Pancreas (tissue), 10 donors: ENCODE measurements around the gene ZNF445. TPM values are rescaled to one million over a fixed set of nuclear protein-coding genes. Genes with fewer than 3 reads are reported as not detected.
"Not testable (repeated sequence)": the region's sequence is repeated elsewhere in the genome, so short reads cannot be mapped to it uniquely, and the experiment has no call there.

Source experiments
- ATAC-seq, 4 donors: fragments of 200-7000 bp; cut with Tn5 transposase; one replicate each; pipeline versions ENCODE4 v1.8.0 to v1.9.1; 2020; ENCODE audit warnings: mild to moderate bottlenecking in 4 of 4, moderate library complexity in 4 of 4
- DNase-seq, 6 donors: peaks; one replicate each; pipeline ENCODE4 v3.0.0-alpha.2; 2020
- FAIRE-seq: peaks from 2 replicates; lab custom pipeline; 2012; peaks lifted over from hg19 to GRCh38; lab: Jason Lieb, UNC
- H3K27ac ChIP-seq, 4 donors: fragments of 200-600 bp; sonication (generic); 1 replicate in 3 of 4; 2 replicates in 1 of 4; pipeline versions ENCODE4 v1.5.0 to v1.8.0; 2020
- H3K27me3 ChIP-seq, 4 donors: fragments of 200-600 bp; one replicate each; pipeline ENCODE4 v1.8.0; 2021
- H3K36me3 ChIP-seq, 3 donors: fragments of 200-600 bp; sonication (generic) in 1 of 3; one replicate each; pipeline versions ENCODE4 v1.5.0 to v1.8.0; 2020 to 2021
- H3K4me1 ChIP-seq, 3 donors: fragments of 200-600 bp; one replicate each; pipeline ENCODE4 v1.8.0; 2021
- H3K4me3 ChIP-seq, 4 donors: fragments of 200-600 bp; sonication (generic) in 2 of 4; one replicate each; pipeline versions ENCODE4 v1.5.0 to v1.8.0; 2020 to 2021
- H3K9me3 ChIP-seq, 4 donors: fragments of 200-600 bp; one replicate each; pipeline ENCODE4 v1.8.0; 2021
- WGBS, 2 donors: extraction: QIAGEN DNeasy Blood & Tissue Kit; methylation state at CpG; one replicate each; pipeline ENCODE4 v1.1.7; 2013; 5-methylcytosine and 5-hydroxymethylcytosine counted together
- intact Hi-C, 3 donors: fragments of 100-400 bp; cut with DNase I; formaldehyde crosslinking; loops; one replicate each; pipeline versions ENCODE4 v1.11.1 to v1.14.2; 2022
- polyA plus RNA-seq, 2 donors: library from polyadenylated mRNA; stranded (reverse); fragments of 200-250 nt; gene quantifications; one replicate each; pipeline ENCODE4 v1.2.3, GENCODE V29; 2013
- total RNA-seq, 6 donors: library from RNA; stranded (reverse); fragmentation: NEBNext Ultra II Directional in 4 of 6; extraction: Animal tissue kit (Norgen Biotek cat#: 25700) in 4 of 6; gene quantifications; one replicate each; pipeline versions ENCODE4 v1.2.1 to v1.2.4, GENCODE V29; 2021 to 2023
- TF ChIP-seq, protein P1 (sequence below), 4 donors: fragments of 200-600 bp; sonication (generic) in 3 of 4; IDR thresholded peaks; one replicate each; pipeline versions ENCODE4 v1.5.0 to v1.8.0; 2021; ENCODE audit warnings: antibody characterized with exemption in 4 of 4
- donor health status: healthy with polysubstance abuse.
- donor health status: DM: no; HTN: no; CAD: no; lungs with moderate emphysema.
- donor health status: DM: no; HTN: no; CAD: no.
- donor health status: control.
- donor health status: control.
- donor health status: Bipolar disorder and iron deficiency.
- donor health status: DM: yes; HTN: yes; CAD: no.
- donor health status: DM: no; HTN: no; CAD: no.
- donor health status: DM: no; HTN: no; CAD: no.
- donor health status: DM: yes; HTN: yes; CAD: no.

ZNF445 gene
- total and polyA plus RNA-seq, 8 donors: 3.8 to 12.9 (median 7.5) TPM

- H3K4me1 ChIP-seq: peaks cover 0 to 3% (median 0%) of the 10 kb centered on the region in 3 donors
- no peak overlapping the region for H3K4me3 ChIP-seq
- intact Hi-C loops: no loop called here
- ATAC-seq: no peak
- TF ChIP-seq, protein P1, sequence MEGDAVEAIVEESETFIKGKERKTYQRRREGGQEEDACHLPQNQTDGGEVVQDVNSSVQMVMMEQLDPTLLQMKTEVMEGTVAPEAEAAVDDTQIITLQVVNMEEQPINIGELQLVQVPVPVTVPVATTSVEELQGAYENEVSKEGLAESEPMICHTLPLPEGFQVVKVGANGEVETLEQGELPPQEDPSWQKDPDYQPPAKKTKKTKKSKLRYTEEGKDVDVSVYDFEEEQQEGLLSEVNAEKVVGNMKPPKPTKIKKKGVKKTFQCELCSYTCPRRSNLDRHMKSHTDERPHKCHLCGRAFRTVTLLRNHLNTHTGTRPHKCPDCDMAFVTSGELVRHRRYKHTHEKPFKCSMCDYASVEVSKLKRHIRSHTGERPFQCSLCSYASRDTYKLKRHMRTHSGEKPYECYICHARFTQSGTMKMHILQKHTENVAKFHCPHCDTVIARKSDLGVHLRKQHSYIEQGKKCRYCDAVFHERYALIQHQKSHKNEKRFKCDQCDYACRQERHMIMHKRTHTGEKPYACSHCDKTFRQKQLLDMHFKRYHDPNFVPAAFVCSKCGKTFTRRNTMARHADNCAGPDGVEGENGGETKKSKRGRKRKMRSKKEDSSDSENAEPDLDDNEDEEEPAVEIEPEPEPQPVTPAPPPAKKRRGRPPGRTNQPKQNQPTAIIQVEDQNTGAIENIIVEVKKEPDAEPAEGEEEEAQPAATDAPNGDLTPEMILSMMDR (IDR thresholded peaks at IDR 0.05): no peak
- H3K36me3 ChIP-seq: no peaks in the 10 kb centered on the region
- no peaks in the 10 kb centered on the region for H3K9me3 ChIP-seq
- no peaks in the 10 kb centered on the region for H3K27me3 ChIP-seq
- DNase-seq: no peak
- FAIRE-seq: no peak
- no peak overlapping the region for H3K27ac ChIP-seq
- 93 to 95% methylated on average over 7 of the region's 7 CpGs for WGBS, 2 donors
Observed at GRCh38 chr3:44464509-44464908, 13.0 kb downstream of the ZNF445 start.

DNA sequence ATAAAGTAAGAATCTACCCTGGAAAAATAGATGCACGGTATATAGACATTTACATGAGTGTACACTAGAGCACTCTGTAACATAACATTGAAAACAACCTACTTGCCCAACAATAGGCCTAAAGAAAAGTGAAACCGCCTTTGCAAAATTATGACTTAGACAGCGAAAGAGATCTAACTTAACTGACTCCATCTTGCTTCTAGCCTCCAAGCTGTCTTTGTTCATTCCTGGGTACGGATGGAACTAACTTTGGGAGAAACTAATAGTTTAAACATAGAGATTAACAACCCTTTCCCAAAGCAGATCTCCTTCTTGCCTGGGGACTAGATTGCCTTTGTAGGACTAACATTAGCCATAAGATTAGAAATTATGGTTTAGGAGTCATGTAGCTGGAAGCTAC lies 17.4 kb downstream of the ZNF445 start:
- 99 to 100% methylated on average over 4 of the region's 4 CpGs for WGBS, 2 donors
- H3K4me1 ChIP-seq, H3K4me3 ChIP-seq, intact Hi-C loops, ATAC-seq, H3K9me3 ChIP-seq, DNase-seq, H3K27me3 ChIP-seq, H3K27ac ChIP-seq, FAIRE-seq: not testable (repeated sequence)
- peaks cover 0 to 16% (median 6%) of the 10 kb centered on the region in 3 donors for H3K36me3 ChIP-seq

- WGBS, 2 donors: 94 to 97% methylated on average over 10 of the region's 10 CpGs
- FAIRE-seq: no peak
- H3K4me1 ChIP-seq: no peaks in the 10 kb centered on the region
- H3K9me3 ChIP-seq: no peaks in the 10 kb centered on the region
- TF ChIP-seq, protein P1 (IDR thresholded peaks at IDR 0.05): no peak
- H3K27ac ChIP-seq: no peak overlapping the region
- no peak overlapping the region for H3K4me3 ChIP-seq
- no peak for ATAC-seq
- DNase-seq: no peak
- H3K36me3 ChIP-seq: peaks cover 0 to 34% (median 12%) of the 10 kb centered on the region in 3 donors
- H3K27me3 ChIP-seq: no peaks in the 10 kb centered on the region
- intact Hi-C loops: no loop called here
Observed at GRCh38 chr3:44455318-44455717, 22.2 kb downstream of the ZNF445 start.

DNA sequence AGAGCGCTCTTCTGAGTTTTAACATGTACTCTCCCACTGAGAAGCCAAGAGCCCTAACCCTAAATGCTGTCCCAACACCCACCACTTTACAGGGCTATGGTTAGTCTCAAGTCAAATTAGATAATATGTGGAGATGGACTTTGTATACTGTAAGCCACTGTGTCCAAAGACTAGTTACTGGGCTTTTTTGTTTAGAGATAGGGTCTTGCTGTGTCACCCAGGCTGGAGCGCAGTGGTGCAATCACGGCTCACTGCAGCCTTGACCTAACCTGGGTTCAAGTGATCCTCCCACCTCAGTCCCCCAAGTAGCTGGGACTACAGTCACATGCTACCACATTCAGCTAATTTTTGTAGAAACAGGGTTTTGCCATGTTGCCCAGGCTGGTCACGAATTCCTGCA lies 23.2 kb downstream of the ZNF445 start:
- H3K9me3 ChIP-seq: no peaks in the 10 kb centered on the region
- no peaks in the 10 kb centered on the region for H3K27me3 ChIP-seq
- DNase-seq (no peak), FAIRE-seq (no peak), ATAC-seq (no peak)
- 81 to 98% methylated on average over 4 of the region's 4 CpGs for WGBS, 2 donors
- intact Hi-C loops: no loop called here
- no peak overlapping the region for H3K27ac ChIP-seq
- H3K4me3 ChIP-seq: no peak overlapping the region
- peaks cover 0 to 45% (median 15%) of the 10 kb centered on the region in 3 donors for H3K36me3 ChIP-seq
- no peaks in the 10 kb centered on the region for H3K4me1 ChIP-seq
- TF ChIP-seq, protein P1 (IDR thresholded peaks at IDR 0.05): no peak

- H3K27me3 ChIP-seq: no peaks in the 10 kb centered on the region
- FAIRE-seq (no peak), ATAC-seq (no peak), DNase-seq (no peak)
- H3K27ac ChIP-seq: no peak overlapping the region
- WGBS, 2 donors: 93% methylated on average over 3 of the region's 3 CpGs
- intact Hi-C loops: no loop called here
- H3K4me3 ChIP-seq: no peak overlapping the region
- peaks cover 3 to 61% (median 33%) of the 10 kb centered on the region in 3 donors for H3K36me3 ChIP-seq
- no peaks in the 10 kb centered on the region for H3K9me3 ChIP-seq
- TF ChIP-seq, protein P1 (IDR thresholded peaks at IDR 0.05): no peak
- no peaks in the 10 kb centered on the region for H3K4me1 ChIP-seq
Observed at GRCh38 chr3:44451441-44451840, 26.0 kb downstream of the ZNF445 start.
